Muscle layer of duodenum (tissue), 2 donors: ENCODE measurements around the gene IPO9.
"Not testable (repeated sequence)": the region's sequence is repeated elsewhere in the genome, so short reads cannot be mapped to it uniquely, and the experiment has no call there.

ENCODE experiments used
- H3K27ac ChIP-seq: one replicate; pipeline ENCODE4 v1.7.0; 2013; ENCODE audit warnings: mild to moderate bottlenecking, low read length
- H3K27me3 ChIP-seq: one replicate; pipeline ENCODE4 v1.7.0; 2013; ENCODE audit warnings: low read depth, mild to moderate bottlenecking, control low read depth, low read length
- H3K36me3 ChIP-seq, 2 donors: one replicate each; pipeline ENCODE4 v1.7.0; 2013; ENCODE audit warnings: low read length in 2 of 2, control low read depth in 1 of 2, mild to moderate bottlenecking in 1 of 2; ENCODE audit not compliant: insufficient read depth in 2 of 2, control insufficient read depth in 1 of 2
- H3K4me1 ChIP-seq, 2 donors: one replicate each; pipeline ENCODE4 v1.7.0; 2013; ENCODE audit warnings: low read length in 2 of 2, mild to moderate bottlenecking in 2 of 2, control low read depth in 1 of 2, moderate library complexity in 1 of 2; ENCODE audit not compliant: insufficient read depth in 2 of 2, control insufficient read depth in 1 of 2
- H3K4me3 ChIP-seq, 2 donors: one replicate each; pipeline ENCODE4 v1.7.0; 2013; ENCODE audit warnings: low read length in 2 of 2, low read depth in 1 of 2, mild to moderate bottlenecking in 1 of 2
- H3K9me3 ChIP-seq, 2 donors: one replicate each; pipeline ENCODE4 v1.7.0; 2013; ENCODE audit warnings: low read length in 2 of 2, control low read depth in 1 of 2, mild to moderate bottlenecking in 1 of 2; ENCODE audit not compliant: control insufficient read depth in 1 of 2
- donor health status: healthy.

The IPO9 gene

DNA sequence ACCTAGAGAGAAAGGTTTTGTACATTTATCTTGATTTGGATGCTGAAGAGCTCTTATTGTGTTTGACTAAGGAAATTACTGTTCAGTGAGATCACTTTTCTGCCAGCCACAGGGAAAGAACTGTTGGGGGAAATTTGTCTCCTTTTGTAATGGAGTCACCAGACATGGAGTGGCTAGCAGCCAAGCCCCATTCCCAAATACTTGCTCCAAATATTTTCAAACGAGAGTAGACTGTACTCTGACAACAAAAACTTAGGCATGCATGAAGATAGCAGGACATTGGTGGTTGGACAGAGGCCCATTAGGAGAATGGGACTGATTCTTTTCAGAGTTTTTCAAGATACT lies 21.1 kb downstream of the IPO9 start:
- Histone ChIP-seq H3K9me3 (no peaks in the 10 kb centered on the region), H3K4me3 (no peak overlapping the region), H3K4me1 (peaks cover 0 to 17% of the 10 kb centered on the region in 2 donors), H3K27ac (peak overlapping the region; percentile 74), H3K27me3 (no peaks in the 10 kb centered on the region), H3K36me3 (peaks cover 40 to 58% of the 10 kb centered on the region in 2 donors)

DNA sequence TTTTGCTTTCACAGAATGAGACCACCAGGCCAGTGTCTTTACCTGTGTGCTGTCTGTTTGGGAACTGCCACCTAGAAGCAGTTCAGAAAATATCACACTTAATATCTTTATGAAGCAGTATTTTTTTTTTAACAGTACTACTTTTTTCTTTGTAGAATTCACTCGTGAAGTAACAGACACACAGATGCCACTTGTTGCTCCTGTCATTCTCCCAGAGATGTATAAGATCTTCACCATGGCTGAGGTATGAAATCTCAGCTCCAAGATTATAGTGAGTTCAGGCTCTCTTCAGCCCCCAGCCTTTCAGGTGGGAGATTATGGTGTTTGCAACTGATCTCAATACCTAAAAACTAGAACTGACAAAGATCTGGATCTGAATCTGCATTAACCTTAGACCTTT lies 23.0 kb downstream of the IPO9 start:
- H3K9me3 ChIP-seq: no peaks in the 10 kb centered on the region
- no peak overlapping the region for H3K27ac ChIP-seq
- H3K4me3 ChIP-seq: no peak overlapping the region
- peaks cover 57 to 77% of the 10 kb centered on the region in 2 donors for H3K36me3 ChIP-seq
- peaks cover 0 to 17% of the 10 kb centered on the region in 2 donors for H3K4me1 ChIP-seq
- H3K27me3 ChIP-seq: no peaks in the 10 kb centered on the region

DNA sequence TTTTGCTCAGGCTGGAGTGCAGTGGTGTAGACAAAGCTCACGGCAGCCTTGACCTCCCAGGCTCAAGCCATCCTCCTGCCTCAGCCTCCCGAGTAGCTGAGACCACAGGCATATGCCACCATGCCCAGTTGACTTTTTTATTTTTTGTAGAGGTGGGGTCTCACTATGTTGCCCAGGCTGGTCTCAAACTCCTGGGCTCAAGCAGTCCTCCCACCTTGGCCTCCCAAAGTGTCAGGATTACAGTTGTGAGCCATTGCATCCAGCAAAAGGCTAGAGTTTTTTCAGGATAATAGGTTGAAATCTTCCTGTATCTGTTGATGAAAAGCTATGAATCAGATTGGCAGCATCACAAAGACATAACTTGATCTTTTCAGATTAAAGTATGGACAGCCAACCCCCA lies 27.8 kb downstream of the IPO9 start:
- not testable (repeated sequence) for H3K27ac ChIP-seq, H3K4me3 ChIP-seq, H3K9me3 ChIP-seq, H3K4me1 ChIP-seq, H3K27me3 ChIP-seq
- peaks cover 68 to 86% of the 10 kb centered on the region in 2 donors for H3K36me3 ChIP-seq

DNA sequence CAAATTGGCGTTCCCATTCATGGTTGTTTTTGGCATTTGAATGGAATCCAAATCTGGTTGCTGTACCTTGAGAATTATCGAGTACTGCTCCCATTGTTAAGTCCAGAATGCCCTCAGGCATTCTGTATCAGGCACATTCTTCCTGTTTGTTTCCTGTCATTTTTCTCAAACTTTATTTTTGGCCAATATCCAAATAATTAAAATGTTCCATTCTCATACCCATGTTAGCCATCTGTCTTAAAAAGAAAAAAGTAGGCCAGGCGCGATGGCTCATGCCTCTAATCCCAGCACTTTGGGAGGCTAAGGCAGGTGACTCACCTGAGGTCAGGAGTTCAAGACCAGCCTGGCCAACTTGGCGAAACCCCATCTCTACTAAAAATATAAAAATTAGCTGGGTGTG lies 30.5 kb downstream of the IPO9 start:
- Histone ChIP-seq H3K36me3 (peaks cover 57 to 80% of the 10 kb centered on the region in 2 donors), H3K9me3 (no peaks in the 10 kb centered on the region), H3K27me3 (no peaks in the 10 kb centered on the region), H3K4me1 (no peaks in the 10 kb centered on the region), H3K4me3 (no peak overlapping the region), H3K27ac (no peak overlapping the region)

DNA sequence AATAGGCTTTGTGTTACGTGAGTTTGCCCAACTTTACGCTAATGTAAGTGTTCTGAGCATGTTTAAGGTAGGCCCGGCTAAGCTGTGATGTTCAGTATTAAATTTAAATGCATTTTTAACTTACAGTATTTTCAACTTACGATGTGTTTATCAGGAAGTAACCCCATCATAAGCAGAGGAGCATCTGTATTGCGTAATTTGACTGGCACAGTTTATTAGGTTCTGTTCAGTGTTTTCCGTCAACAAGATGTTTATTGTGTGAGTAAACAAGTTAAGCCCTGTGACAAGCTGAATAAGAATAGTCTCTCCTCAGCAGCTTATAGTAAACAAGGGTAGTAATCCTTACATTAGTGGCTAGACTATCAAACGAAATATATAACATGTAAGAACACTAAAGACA lies 32.5 kb downstream of the IPO9 start:
- no peaks in the 10 kb centered on the region for H3K4me1 ChIP-seq
- H3K36me3 ChIP-seq: peaks cover 38 to 68% of the 10 kb centered on the region in 2 donors
- H3K9me3 ChIP-seq: no peaks in the 10 kb centered on the region
- no peak overlapping the region for H3K4me3 ChIP-seq
- H3K27me3 ChIP-seq: no peaks in the 10 kb centered on the region
- no peak overlapping the region for H3K27ac ChIP-seq

DNA sequence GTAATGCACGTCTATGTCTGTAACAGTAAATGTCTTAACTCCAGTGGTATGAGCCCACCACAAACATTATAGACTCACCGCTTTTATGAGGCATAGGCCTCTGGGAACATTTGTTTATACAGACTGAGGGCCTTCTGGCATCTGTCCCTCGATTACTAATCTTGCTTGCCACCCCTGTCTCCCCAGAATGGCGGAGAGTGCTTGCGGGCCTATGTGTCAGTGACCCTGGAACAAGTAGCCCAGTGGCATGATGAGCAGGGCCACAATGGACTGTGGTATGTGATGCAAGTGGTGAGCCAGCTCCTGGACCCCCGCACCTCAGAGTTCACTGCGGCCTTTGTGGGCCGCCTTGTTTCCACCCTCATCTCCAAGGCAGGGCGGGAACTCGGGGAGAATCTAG lies 41.4 kb downstream of the IPO9 start:
- no peak overlapping the region for H3K4me3 ChIP-seq
- H3K4me1 ChIP-seq: no peaks in the 10 kb centered on the region
- peaks cover 65 to 82% of the 10 kb centered on the region in 2 donors for H3K36me3 ChIP-seq
- no peak overlapping the region for H3K27ac ChIP-seq
- no peaks in the 10 kb centered on the region for H3K9me3 ChIP-seq
- H3K27me3 ChIP-seq: no peaks in the 10 kb centered on the region

DNA sequence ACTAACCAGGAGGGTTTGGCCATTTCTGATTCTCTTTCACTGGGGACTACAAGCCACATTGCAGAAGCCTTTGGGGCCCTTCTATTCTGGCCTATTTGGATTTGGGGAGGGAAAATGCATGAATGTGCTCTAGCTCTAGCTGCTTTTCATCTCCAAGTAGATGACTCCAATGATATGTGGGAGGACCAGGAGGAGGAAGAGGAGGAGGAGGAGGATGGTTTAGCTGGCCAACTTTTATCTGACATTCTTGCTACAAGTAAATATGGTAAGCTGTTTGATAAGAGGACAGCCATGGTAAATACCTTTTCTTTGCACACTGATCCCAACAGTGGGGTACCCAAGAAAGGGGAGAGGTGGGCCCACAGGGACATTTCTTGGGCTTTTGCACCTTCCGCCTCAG lies 45.7 kb downstream of the IPO9 start:
- Histone ChIP-seq H3K27me3 (no peaks in the 10 kb centered on the region), H3K4me1 (peaks cover 0 to 7% of the 10 kb centered on the region in 2 donors), H3K27ac (no peak overlapping the region), H3K9me3 (no peaks in the 10 kb centered on the region), H3K36me3 (peaks cover 51 to 62% of the 10 kb centered on the region in 2 donors), H3K4me3 (no peak overlapping the region)

DNA sequence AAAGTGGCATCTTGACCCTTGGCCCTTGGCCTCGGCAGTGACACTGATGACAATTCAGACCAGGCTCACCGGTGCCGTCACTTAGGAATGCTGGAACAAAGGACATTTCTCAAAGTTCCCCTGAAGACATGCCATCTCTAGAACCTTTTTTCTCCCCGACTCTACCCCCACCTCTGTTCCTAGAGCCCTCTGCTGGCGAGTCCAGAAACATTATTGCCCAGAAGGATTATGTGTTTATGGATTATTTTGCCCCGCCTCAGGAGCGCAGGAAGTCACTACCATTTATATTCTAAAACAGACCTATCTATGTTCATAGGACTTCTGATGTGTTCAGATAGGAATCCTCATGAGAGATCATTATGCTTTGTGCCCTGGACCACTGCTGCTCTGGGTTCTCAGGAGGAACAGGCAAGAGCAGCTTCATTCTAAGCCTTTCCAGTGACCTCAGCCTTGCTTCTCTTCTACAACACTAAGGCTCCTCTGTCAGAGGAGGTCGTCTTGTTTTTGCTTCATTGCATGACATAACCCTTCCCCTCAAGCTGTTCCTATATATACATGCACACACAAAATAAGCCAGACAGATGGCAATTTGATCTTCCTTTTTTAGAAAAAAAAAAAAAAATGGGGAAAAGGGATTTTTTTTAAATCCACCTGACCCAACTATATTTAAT lies 47.3 kb downstream of the IPO9 start:
- peaks cover 40 to 48% of the 10 kb centered on the region in 2 donors for H3K36me3 ChIP-seq
- no peaks in the 10 kb centered on the region for H3K9me3 ChIP-seq
- no peak overlapping the region for H3K27ac ChIP-seq
- H3K4me1 ChIP-seq: peaks cover 0 to 7% of the 10 kb centered on the region in 2 donors
- no peak overlapping the region for H3K4me3 ChIP-seq
- no peaks in the 10 kb centered on the region for H3K27me3 ChIP-seq

DNA sequence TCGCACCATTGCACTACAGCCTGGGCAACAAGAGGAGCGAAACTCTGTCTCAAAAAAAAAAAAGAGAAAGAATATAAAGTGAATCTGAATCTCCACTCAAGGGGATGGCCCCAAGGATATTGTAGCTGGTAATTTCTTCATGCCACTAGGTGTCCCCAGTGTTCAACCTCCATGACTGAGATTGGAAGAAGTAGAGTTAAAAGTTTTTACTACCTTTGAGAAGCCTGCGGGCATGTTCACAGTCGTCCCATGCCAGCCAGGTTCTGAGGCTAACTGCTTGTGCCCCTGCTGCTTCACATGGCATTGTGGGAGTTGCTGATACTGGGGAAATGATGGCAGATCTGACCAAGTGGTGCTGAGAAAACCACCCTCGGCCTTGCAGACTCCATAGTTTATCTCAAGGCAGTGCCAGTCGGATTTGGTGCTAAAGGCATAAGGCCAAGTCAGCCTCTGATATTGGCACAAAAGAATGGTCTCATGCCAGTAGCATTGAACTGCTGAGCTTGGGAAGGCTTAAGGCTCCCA lies 49.0 kb downstream of the IPO9 start:
- Histone ChIP-seq H3K27me3 (no peaks in the 10 kb centered on the region), H3K36me3 (peaks cover 25 to 32% of the 10 kb centered on the region in 2 donors), H3K9me3 (no peaks in the 10 kb centered on the region), H3K27ac (no peak overlapping the region), H3K4me3 (no peak overlapping the region), H3K4me1 (peaks cover under 1 to 7% of the 10 kb centered on the region in 2 donors)

DNA sequence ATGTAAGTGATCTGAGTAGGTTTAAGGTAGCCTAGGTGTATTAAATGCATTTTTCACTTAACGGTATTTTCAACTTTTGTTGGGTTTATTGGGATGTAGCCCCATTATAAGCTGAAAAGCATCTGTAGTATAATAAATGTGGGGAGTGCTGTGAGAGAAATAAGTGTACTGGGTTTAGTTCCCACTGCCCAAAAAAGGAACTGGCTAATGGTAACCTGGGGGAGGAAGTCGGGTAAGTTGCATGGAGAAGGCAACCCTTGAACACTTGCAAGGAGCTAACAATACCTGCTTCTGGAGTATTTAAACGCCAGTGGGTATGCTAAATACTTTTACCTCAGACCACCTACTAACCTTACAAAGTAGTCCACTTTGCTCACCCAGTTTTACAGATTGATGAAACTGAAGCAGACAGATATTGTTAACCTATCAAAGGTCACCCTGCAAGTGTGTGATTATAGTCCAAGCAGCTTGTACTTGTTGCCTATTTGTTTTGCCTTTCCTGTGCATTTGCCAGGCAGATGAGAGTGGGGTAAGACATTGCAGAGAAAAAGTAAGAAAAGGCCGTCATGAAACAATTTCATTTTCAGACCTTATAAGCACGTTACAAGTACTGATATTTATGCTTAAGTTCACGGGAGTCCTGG lies 52.1 kb downstream of the IPO9 start:
- H3K27ac ChIP-seq: no peak overlapping the region
- no peaks in the 10 kb centered on the region for H3K9me3 ChIP-seq
- no peaks in the 10 kb centered on the region for H3K27me3 ChIP-seq
- H3K36me3 ChIP-seq: peaks cover 4 to 5% of the 10 kb centered on the region in 2 donors
- H3K4me3 ChIP-seq: no peak overlapping the region
- H3K4me1 ChIP-seq: peaks cover 22 to 28% of the 10 kb centered on the region in 2 donors

DNA sequence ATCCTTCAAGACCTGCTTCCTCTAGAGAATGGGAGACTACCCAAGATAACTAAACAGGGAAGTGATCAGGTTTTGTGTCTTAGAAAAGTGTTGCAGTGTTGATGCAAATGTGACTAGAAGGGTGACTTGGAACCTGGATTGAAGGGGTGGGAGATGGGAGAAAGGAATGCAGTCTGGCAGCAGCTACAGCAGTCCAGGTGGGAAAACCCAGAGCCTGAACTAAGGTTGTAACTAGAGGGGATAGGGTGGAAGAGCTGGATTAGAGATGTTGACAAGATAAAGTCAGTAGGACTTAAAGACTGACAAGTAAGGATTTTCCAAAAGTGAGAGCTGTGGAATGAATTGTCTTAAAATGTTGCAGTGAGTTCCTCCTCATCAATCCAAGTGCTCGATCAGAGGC lies 52.7 kb downstream of the IPO9 start:
- Histone ChIP-seq H3K27me3 (no peaks in the 10 kb centered on the region), H3K27ac (no peak overlapping the region), H3K36me3 (no peaks in the 10 kb centered on the region), H3K4me1 (peaks cover 22 to 28% of the 10 kb centered on the region in 2 donors), H3K9me3 (no peaks in the 10 kb centered on the region), H3K4me3 (no peak overlapping the region)
